H9 (cell line): ENCODE measurements around the gene RPS6KB2. TPM values are rescaled to one million over a fixed set of nuclear protein-coding genes. Genes with fewer than 3 reads are reported as not detected.

Experiments used
- DNase-seq: peaks from one replicate; pipeline ENCODE4 v3.0.0-alpha.2; 2017
- H2AFZ ChIP-seq: one replicate; pipeline ENCODE4 v1.6.1; 2013; ENCODE audit warnings: mild to moderate bottlenecking, low read length, control low read depth, moderate library complexity
- H2AK5ac ChIP-seq: 2 replicates; pipeline ENCODE4 v1.6.1; 2013; ENCODE audit warnings: low read length, control low read depth, mixed read lengths; ENCODE audit not compliant: insufficient read length
- H2BK120ac ChIP-seq: one replicate; pipeline ENCODE4 v1.6.1; 2013; ENCODE audit warnings: low read depth, mild to moderate bottlenecking, low read length, control low read depth, inconsistent platforms; ENCODE audit not compliant: poor library complexity, severe bottlenecking
- H2BK12ac ChIP-seq: 2 replicates; pipeline ENCODE4 v1.6.1; 2013; ENCODE audit warnings: low read length, control low read depth, mixed read lengths, low read depth; ENCODE audit not compliant: insufficient read length
- H2BK15ac ChIP-seq: 2 replicates; pipeline ENCODE4 v1.6.1; 2013; ENCODE audit warnings: low read depth, low read length, control low read depth
- H2BK20ac ChIP-seq: one replicate; pipeline ENCODE4 v1.6.1; 2013; ENCODE audit warnings: low read depth, mild to moderate bottlenecking, low read length, control low read depth, inconsistent platforms; ENCODE audit not compliant: poor library complexity, severe bottlenecking
- H2BK5ac ChIP-seq: 2 replicates; pipeline ENCODE4 v1.6.1; 2013; ENCODE audit warnings: low read length, control low read depth, mixed read lengths; ENCODE audit not compliant: insufficient read length
- H3K14ac ChIP-seq: 2 replicates; pipeline ENCODE4 v1.6.1; 2013; ENCODE audit warnings: low read length, control low read depth; ENCODE audit not compliant: insufficient read depth
- H3K18ac ChIP-seq: 2 replicates; pipeline ENCODE4 v1.6.1; 2013; ENCODE audit warnings: low read depth, mild to moderate bottlenecking, mixed read lengths, low read length, control low read depth; ENCODE audit not compliant: insufficient read length
- H3K23ac ChIP-seq: 2 replicates; pipeline ENCODE4 v1.6.1; 2013; ENCODE audit warnings: low read length, control low read depth, mixed read lengths, low read depth; ENCODE audit not compliant: insufficient read length
- H3K23me2 ChIP-seq: 2 replicates; pipeline ENCODE4 v1.6.1; 2013; ENCODE audit warnings: low read depth, mild to moderate bottlenecking, mixed read lengths, low read length, control low read depth; ENCODE audit not compliant: insufficient read length, poor library complexity, severe bottlenecking
- H3K27ac ChIP-seq: 2 replicates; pipeline ENCODE4 v1.5.1; 2013; ENCODE audit warnings: low read length, control low read depth, mixed read lengths, low read depth; ENCODE audit not compliant: insufficient read length
- H3K27me3 ChIP-seq: 2 replicates; pipeline ENCODE4 v1.6.1; 2013; ENCODE audit warnings: low read length, control low read depth, inconsistent platforms; ENCODE audit not compliant: insufficient read depth
- H3K4ac ChIP-seq: 2 replicates; pipeline ENCODE4 v1.6.1; 2013; ENCODE audit warnings: low read depth, mild to moderate bottlenecking, control low read depth, inconsistent platforms, low read length, moderate library complexity
- H3K4me1 ChIP-seq: 2 replicates; pipeline ENCODE4 v1.6.1; 2013; ENCODE audit warnings: low read length, control low read depth, inconsistent platforms; ENCODE audit not compliant: insufficient read depth
- H3K4me2 ChIP-seq: 2 replicates; pipeline ENCODE4 v1.6.1; 2013; ENCODE audit warnings: low read length, control low read depth, mixed read lengths; ENCODE audit not compliant: insufficient read length, insufficient read depth
- H3K56ac ChIP-seq: 2 replicates; pipeline ENCODE4 v1.6.1; 2013; ENCODE audit warnings: low read depth, mild to moderate bottlenecking, mixed read lengths, low read length, control low read depth; ENCODE audit not compliant: insufficient read length
- H3K79me1 ChIP-seq: 2 replicates; pipeline ENCODE4 v1.6.1; 2013; ENCODE audit warnings: low read depth, mild to moderate bottlenecking, moderate library complexity, low read length, control low read depth, inconsistent platforms; ENCODE audit not compliant: insufficient read depth, poor library complexity, severe bottlenecking
- H3K79me2 ChIP-seq: 2 replicates; pipeline ENCODE4 v1.6.1; 2013; ENCODE audit warnings: low read length, control low read depth, inconsistent platforms; ENCODE audit not compliant: insufficient read depth
- H3K9ac ChIP-seq: 2 replicates; pipeline ENCODE4 v1.6.1; 2013; ENCODE audit warnings: low read length, control low read depth, mixed read lengths; ENCODE audit not compliant: insufficient read length; ENCODE audit errors: extremely low read depth
- H3K9me3 ChIP-seq: one replicate; pipeline ENCODE4 v1.6.1; 2013; ENCODE audit warnings: low read depth, low read length, inconsistent platforms; ENCODE audit not compliant: control insufficient read depth
- H3T11ph ChIP-seq: one replicate; pipeline ENCODE4 v1.6.1; 2013; ENCODE audit warnings: mild to moderate bottlenecking, low read length, control low read depth, inconsistent platforms
- H4K20me1 ChIP-seq: one replicate; pipeline ENCODE4 v1.6.1; 2013; ENCODE audit not compliant: control insufficient read depth, insufficient read length, insufficient read depth
- H4K5ac ChIP-seq: 2 replicates; pipeline ENCODE4 v1.6.1; 2013; ENCODE audit warnings: low read depth, mild to moderate bottlenecking, mixed read lengths, low read length, control low read depth; ENCODE audit not compliant: insufficient read length
- H4K8ac ChIP-seq: replicated peaks from 2 replicates; pipeline ENCODE4 v1.6.1; 2013; ENCODE audit warnings: low read length, control low read depth, mixed read lengths, low read depth; ENCODE audit not compliant: insufficient read length
- H4K91ac ChIP-seq: 2 replicates; pipeline ENCODE4 v1.6.1; 2013; ENCODE audit warnings: low read depth, mild to moderate bottlenecking, moderate library complexity, mixed read lengths, low read length, control low read depth; ENCODE audit not compliant: insufficient read length
- H3K27ac Mint-ChIP-seq, 3 experiments: 2 replicates in 2 of 3; 3 replicates in 1 of 3; pipeline ENCODE4 v1.8.0; 2020 to 2021; ENCODE audit warnings: mixed read lengths in 3 of 3, mild to moderate bottlenecking in 1 of 3, moderate library complexity in 1 of 3
- H3K27me3 Mint-ChIP-seq: 2 replicates; pipeline ENCODE4 v1.8.0; 2021; ENCODE audit warnings: low read depth, mild to moderate bottlenecking, moderate library complexity, mixed read lengths
- H3K36me3 Mint-ChIP-seq, 3 experiments: 2 replicates in 2 of 3; 3 replicates in 1 of 3; pipeline ENCODE4 v1.8.0; 2020 to 2021; ENCODE audit warnings: low read depth in 3 of 3, mixed read lengths in 3 of 3; ENCODE audit not compliant: insufficient read depth in 1 of 3
- H3K4me1 Mint-ChIP-seq, 2 experiments: 2 replicates each; pipeline ENCODE4 v1.8.0; 2020; ENCODE audit warnings: mixed read lengths in 2 of 2
- H3K4me3 Mint-ChIP-seq, 2 experiments: 2 replicates in 1 of 2; 3 replicates in 1 of 2; pipeline ENCODE4 v1.8.0; 2020 to 2021; ENCODE audit warnings: mild to moderate bottlenecking in 2 of 2, mixed read lengths in 2 of 2, moderate library complexity in 1 of 2
- H3K9me3 Mint-ChIP-seq, 2 experiments: 2 replicates in 1 of 2; 3 replicates in 1 of 2; pipeline ENCODE4 v1.8.0; 2020; ENCODE audit warnings: mild to moderate bottlenecking in 2 of 2, mixed read lengths in 2 of 2, moderate library complexity in 1 of 2
- CTCF ChIP-seq: fragments of 200-600 bp; sonication (generic); conservative IDR thresholded peaks from 3 replicates; pipeline ENCODE4 v1.8.0; 2021; ENCODE audit warnings: antibody characterized with exemption, mild to moderate bottlenecking
- WGBS: extraction: QIAGEN DNeasy Blood & Tissue Kit; methylation state at CpG from one replicate; pipeline ENCODE4 v1.1.7; 2013; ENCODE audit warnings: missing lambda C conversion rate, low lambda C conversion rate, mixed read lengths; ENCODE audit not compliant: insufficient read length; ENCODE audit errors: extremely low coverage; 5-methylcytosine and 5-hydroxymethylcytosine counted together
- total RNA-seq: library from RNA; stranded (reverse); gene quantifications from 2 replicates; pipeline ENCODE4 v1.2.1, GENCODE V29; 2021

RPS6KB2 gene
- total RNA-seq, 1 experiment from 2014 or later: 51.7 TPM

GRCh38 chr11:67457453-67457852, 29.2 kb downstream of the RPS6KB2 start:
- H2BK120ac ChIP-seq: no peak overlapping the region

More at GRCh38 chr11:67457453-67457852, 29.2 kb downstream of the RPS6KB2 start:
- Histone ChIP-seq H3K14ac (no peak overlapping the region), H2BK20ac (no peak overlapping the region), H2AFZ (no peak overlapping the region), H2BK15ac (no peak overlapping the region), H3K56ac (no peak overlapping the region), H3K4me2 (no peak overlapping the region), H4K20me1 (no peaks in the 10 kb centered on the region), H3K23me2 (peaks cover 5% of the 10 kb centered on the region), H4K5ac (no peak overlapping the region), H4K91ac (no peak overlapping the region), H3K9ac (no peak overlapping the region), H3K23ac (no peak overlapping the region), H3K79me2 (no peaks in the 10 kb centered on the region), H3T11ph (no peak overlapping the region), H3K4me1 (no peaks in the 10 kb centered on the region), H3K27me3 (no peaks in the 10 kb centered on the region), H3K9me3 (no peaks in the 10 kb centered on the region), H2BK12ac (no peak overlapping the region), H4K8ac (no peak overlapping the region), H3K18ac (no peak overlapping the region), H3K79me1 (no peaks in the 10 kb centered on the region), H3K27ac (no peak overlapping the region), H2BK5ac (no peak overlapping the region), H3K4ac (no peak overlapping the region; the same call in 1 of the 2 replicates), H2AK5ac (no peak overlapping the region)
- no peak for TF ChIP-seq CTCF
- H3K27ac Mint-ChIP-seq: no peak overlapping the region; a peak in 1 of 7 replicates
- DNase-seq: no peak
- H3K36me3 Mint-ChIP-seq: no peaks in the 10 kb centered on the region
- peaks cover 17% of the 10 kb centered on the region for H3K27me3 Mint-ChIP-seq
- no peaks in the 10 kb centered on the region for H3K4me1 Mint-ChIP-seq
- H3K4me3 Mint-ChIP-seq: no peak overlapping the region; a peak in 2 of 5 replicates
- WGBS: no CpG with 5 or more reads among the region's 12 CpGs
- H3K9me3 Mint-ChIP-seq: no peaks in the 10 kb centered on the region; a peak in 1 of 5 replicates
